ENCODE measurements around the gene CCDC7.

DNA sequence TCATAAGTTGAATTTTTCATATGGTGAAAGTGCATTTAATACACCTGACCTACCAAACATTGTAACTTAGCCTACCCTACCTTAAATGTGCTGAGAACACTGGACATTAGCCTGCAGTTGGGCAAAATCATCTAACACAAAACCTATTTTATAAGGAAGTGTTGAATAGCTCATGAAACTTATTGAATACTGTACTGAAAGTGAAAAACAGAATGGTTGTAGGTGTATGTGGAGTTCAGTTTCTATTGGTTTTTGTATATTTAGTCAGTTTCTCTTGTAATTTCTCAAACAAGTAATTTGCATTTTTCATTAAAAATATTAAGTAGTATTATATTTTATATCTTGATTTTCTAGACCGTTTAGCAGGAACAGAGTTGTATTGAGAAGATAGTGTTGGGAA, 15.3 kb downstream of the CCDC7 start:
- TF ChIP-seq CTCF (IDR thresholded peaks at IDR 0.05; ENCODE audit: low read length) (no peak), EZH2 (optimal IDR thresholded peaks at IDR 0.05; ENCODE audit: low read depth, low read length) (no peak), EZH2phosphoT487 (IDR thresholded peaks at IDR 0.05; ENCODE audit: low read length) (no peak)

Data from MM.1S (cell line).